SH-SY5Y (cell line): ENCODE data around the gene LY6G6D.

ENCODE experiments used
- GATA2 ChIP-seq: IDR thresholded peaks from 2 replicates; pipeline ENCODE4 v1.6.1; 2011; ENCODE audit warnings: mild to moderate bottlenecking, low read depth, low read length
- GATA3 ChIP-seq: IDR thresholded peaks from 2 replicates; pipeline ENCODE4 v1.6.1; 2011; ENCODE audit warnings: low read depth, mild to moderate bottlenecking, low read length, moderate library complexity

- TF ChIP-seq GATA2 (no peak), GATA3 (no peak)
Observed at GRCh38 chr6:31727034-31727716, 12.0 kb downstream of the LY6G6D start.
